ENCODE data around the gene TAL1.

- TF ChIP-seq, protein P1, sequence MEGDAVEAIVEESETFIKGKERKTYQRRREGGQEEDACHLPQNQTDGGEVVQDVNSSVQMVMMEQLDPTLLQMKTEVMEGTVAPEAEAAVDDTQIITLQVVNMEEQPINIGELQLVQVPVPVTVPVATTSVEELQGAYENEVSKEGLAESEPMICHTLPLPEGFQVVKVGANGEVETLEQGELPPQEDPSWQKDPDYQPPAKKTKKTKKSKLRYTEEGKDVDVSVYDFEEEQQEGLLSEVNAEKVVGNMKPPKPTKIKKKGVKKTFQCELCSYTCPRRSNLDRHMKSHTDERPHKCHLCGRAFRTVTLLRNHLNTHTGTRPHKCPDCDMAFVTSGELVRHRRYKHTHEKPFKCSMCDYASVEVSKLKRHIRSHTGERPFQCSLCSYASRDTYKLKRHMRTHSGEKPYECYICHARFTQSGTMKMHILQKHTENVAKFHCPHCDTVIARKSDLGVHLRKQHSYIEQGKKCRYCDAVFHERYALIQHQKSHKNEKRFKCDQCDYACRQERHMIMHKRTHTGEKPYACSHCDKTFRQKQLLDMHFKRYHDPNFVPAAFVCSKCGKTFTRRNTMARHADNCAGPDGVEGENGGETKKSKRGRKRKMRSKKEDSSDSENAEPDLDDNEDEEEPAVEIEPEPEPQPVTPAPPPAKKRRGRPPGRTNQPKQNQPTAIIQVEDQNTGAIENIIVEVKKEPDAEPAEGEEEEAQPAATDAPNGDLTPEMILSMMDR (IDR thresholded peaks at IDR 0.05) = no peak
- TF ChIP-seq EP300 (IDR thresholded peaks at IDR 0.05) = no peak
These were observed 15.6 kb downstream of the TAL1 start for GRCh38 chr1:47216278-47217059.

All from gastroesophageal sphincter (tissue), 3 donors.